Bronchial epithelial cell (primary cell): ENCODE data around the gene MAPK1. TPM values are rescaled to one million over a fixed set of nuclear protein-coding genes. Genes with fewer than 3 reads are reported as not detected.
A peak's percentile ranks its signal among the peaks of the same experiment; 100 is the strongest.
"Not testable (repeated sequence)": the region's sequence is repeated elsewhere in the genome, so short reads cannot be mapped to it uniquely, and the experiment has no call there.

Experiments
- DNase-seq: peaks from one replicate; pipeline ENCODE4 v3.0.0-alpha.2; 2010; ENCODE audit warnings: low read depth
- FAIRE-seq: peaks from 2 replicates; lab custom pipeline; 2011; peaks lifted over from hg19 to GRCh38; lab: Jason Lieb, UNC
- H3K27me3 ChIP-seq: 2 replicates; pipeline ENCODE4 v1.5.1; 2011; ENCODE audit warnings: low read length; ENCODE audit not compliant: control insufficient read depth, insufficient read depth
- H3K36me3 ChIP-seq: 2 replicates; pipeline ENCODE4 v1.5.1; 2011; ENCODE audit warnings: low read length; ENCODE audit not compliant: control insufficient read depth, insufficient read depth
- H3K4me3 ChIP-seq: 2 replicates; pipeline ENCODE4 v1.5.1; 2011; ENCODE audit warnings: mild to moderate bottlenecking, low read depth, low read length, control low read depth
- CTCF ChIP-seq: IDR thresholded peaks from 2 replicates; pipeline ENCODE4 v1.5.1; 2011; ENCODE audit warnings: mild to moderate bottlenecking, moderate library complexity, low read length, control low read depth, inconsistent platforms; ENCODE audit not compliant: insufficient read depth, severe bottlenecking
- total RNA-seq: library from RNA; depleted of rRNA; stranded (reverse); fragments of >200 nt; gene quantifications from 2 replicates; pipeline ENCODE4 v1.2.1, GENCODE V29; 2014

MAPK1 gene
- total RNA-seq, 1 donor from 2014 or later: 44.0 TPM

DNA sequence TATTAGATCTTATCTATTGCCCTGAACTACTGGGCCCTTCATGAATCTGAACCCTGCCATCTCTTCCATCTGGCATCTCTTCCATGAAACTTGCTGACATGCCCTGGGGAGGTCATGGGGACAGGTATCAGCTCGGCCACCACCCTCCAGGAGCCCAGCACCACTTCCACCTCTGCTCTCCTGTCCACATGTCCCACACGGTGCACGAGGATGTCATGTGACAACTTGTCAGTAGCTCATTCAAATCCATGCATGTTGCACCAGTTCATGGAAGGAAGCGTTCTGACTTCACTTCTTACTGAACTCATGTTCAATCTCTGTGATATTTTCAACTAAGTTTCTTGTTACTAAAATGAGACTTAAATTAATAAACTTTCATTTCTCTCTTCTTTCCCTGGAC lies 148.4 kb downstream of the MAPK1 start:
- Histone ChIP-seq H3K4me3 (no peak overlapping the region), H3K27me3 (no peaks in the 10 kb centered on the region), H3K36me3 (no peaks in the 10 kb centered on the region)
- TF ChIP-seq CTCF: no peak
- FAIRE-seq: no peak
- no peak for DNase-seq

DNA sequence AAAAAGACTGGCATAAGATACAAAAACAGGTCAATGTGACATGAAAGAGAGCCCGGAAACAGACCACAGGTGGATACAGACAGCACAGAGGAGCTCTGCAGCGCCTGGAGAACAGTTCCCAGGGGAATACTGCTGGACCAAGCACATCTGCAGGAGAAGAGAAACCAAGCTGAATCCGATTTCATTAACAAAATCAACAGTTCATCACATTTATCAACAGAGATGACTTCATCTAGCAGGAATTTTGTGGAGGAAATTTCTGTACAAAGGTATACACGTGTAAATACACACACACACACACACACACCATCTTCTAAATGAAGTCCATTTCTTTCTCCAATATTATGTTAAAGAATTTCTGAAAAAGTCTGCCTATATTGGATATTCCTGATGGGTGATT lies 148.9 kb downstream of the MAPK1 start:
- DNase-seq: peak; percentile 47
- FAIRE-seq: no peak
- H3K27me3 ChIP-seq: no peaks in the 10 kb centered on the region
- no peak overlapping the region for H3K4me3 ChIP-seq
- TF ChIP-seq CTCF: no peak
- no peaks in the 10 kb centered on the region for H3K36me3 ChIP-seq

DNA sequence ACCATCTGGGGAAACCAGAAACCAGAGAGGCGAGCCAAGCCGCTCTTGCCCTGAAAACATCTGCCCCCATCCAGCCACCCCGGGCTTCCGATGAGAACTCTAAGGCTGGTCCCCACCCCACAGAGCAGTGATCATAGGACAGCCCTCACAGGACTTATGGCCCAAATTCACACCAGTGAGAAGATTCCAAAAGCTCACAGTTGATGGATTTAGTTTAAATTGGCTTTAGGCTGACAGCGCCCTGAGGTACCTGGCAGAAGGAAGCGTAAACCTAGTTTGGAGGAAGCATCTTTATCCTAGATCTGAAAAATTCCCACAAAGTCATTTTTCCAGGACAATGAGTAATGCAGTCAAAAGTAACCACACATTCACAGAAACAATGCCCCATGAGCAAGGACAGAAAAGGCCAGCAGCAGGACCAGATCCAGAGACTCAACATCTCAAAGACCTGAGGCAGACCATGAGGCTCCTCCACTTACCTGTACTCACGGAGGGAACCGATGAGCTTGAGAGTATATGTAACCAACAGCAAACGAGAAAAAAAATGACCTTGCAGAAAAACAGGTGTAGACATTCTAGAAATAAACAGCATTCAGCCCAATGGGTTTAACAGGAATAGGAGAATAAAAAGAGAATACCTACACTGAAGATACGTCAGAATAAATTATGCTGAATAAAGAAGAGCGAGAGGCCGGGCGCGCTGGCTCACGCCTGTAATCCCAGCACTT lies 150.9 kb downstream of the MAPK1 start:
- H3K4me3 ChIP-seq, H3K36me3 ChIP-seq, DNase-seq, H3K27me3 ChIP-seq: not testable (repeated sequence)
- peak; percentile 72 for FAIRE-seq

DNA sequence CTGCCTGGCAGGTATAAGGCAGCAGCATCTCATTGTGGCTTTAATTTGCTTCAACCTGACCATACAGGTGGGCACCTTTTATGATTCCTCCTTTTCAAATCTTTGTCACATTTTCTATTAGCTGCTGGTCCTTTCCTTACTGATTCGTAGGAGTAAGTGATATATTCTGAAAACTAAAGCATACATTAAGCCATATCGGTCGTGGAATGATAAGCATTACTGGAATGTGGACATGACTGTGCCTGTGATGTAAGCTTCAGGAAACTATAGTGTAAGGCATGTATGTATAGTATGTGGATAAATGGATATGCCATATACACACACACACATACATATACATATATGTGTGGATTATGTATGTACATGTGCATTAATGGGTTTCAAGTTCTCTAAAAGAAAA lies 152.7 kb downstream of the MAPK1 start:
- DNase-seq: peak; percentile 75
- FAIRE-seq: no peak

GRCh38 chr22:21714059-21714770 lies 153.2 kb downstream of the MAPK1 start:
- FAIRE-seq (no peak), DNase-seq (no peak)
- no peak for TF ChIP-seq CTCF
- no peak overlapping the region for H3K4me3 ChIP-seq
- H3K36me3 ChIP-seq: no peaks in the 10 kb centered on the region
- no peaks in the 10 kb centered on the region for H3K27me3 ChIP-seq

More for the DNA sequence above, 152.7 kb downstream of the MAPK1 start:
- no peak for TF ChIP-seq CTCF
- no peaks in the 10 kb centered on the region for H3K36me3 ChIP-seq
- H3K27me3 ChIP-seq: no peaks in the 10 kb centered on the region
- H3K4me3 ChIP-seq: no peak overlapping the region

DNA sequence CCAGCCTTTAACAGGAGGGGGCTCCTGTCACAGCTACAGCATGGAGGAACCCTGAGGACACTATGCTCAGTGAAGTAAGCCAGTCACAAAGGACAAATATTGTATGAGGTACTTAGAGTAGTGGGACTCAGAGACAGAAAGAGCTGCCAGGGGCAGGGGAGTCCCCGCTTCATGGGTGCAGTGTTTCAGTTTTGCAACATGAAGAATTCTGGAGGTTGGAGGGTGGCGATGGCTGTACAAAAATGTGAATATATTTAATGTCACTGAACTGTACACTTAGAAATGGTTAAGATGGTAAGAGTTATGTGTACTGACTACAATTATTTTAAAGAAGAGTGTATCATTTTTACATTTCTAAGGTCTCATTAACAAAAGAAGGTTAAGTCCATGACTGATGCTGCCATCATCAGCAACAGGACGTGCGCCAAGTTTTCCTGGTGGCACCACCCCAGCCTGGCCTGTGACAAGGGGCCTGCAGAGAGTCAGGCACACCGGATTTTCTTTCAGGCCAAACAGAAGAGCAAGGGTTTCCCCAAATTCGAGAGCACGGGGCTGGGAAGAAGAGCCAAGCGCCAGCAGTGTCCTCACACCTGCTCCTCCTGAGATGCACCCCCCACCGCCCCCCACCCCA lies 153.9 kb downstream of the MAPK1 start:
- Histone ChIP-seq H3K36me3 (no peaks in the 10 kb centered on the region), H3K27me3 (no peaks in the 10 kb centered on the region), H3K4me3 (no peak overlapping the region)
- DNase-seq: peak; percentile 27
- no peak for FAIRE-seq
- TF ChIP-seq CTCF: no peak
